Caco-2 (cell line): ENCODE data around the gene C16orf95. TPM values are rescaled to one million over a fixed set of nuclear protein-coding genes. Genes with fewer than 3 reads are reported as not detected.

ENCODE experiments used
- BruUV-seq: library from RNA; stranded (reverse); fragments of 400-500 nt; replicated peaks from 2 replicates; lab custom pipeline; 2021; lab: Mats Ljungman, UMichigan
- CTCF ChIA-PET: fragments of 300-600 bp; sonication (Branson Sonifier 250); formaldehyde crosslinking; loops from one replicate; lab custom pipeline; 2022; ENCODE audit warnings: antibody characterized with exemption; lab: Charles Lee
- POLR2A ChIA-PET: fragments of 300-600 bp; sonication (Branson Sonifier 250); formaldehyde crosslinking; loops from one replicate; lab custom pipeline; 2022; ENCODE audit warnings: antibody characterized with exemption; lab: Charles Lee
- DNase-seq, 2 experiments: peaks; one replicate each; pipeline versions ENCODE4 v3.0.0 to v3.0.0-alpha.2; 2020 to 2022
- H3K27me3 ChIP-seq: replicated peaks from 2 replicates; pipeline ENCODE4 v1.6.0; 2011; ENCODE audit warnings: low read length; ENCODE audit not compliant: control insufficient read depth, insufficient read depth
- H3K36me3 ChIP-seq: 2 replicates; pipeline ENCODE4 v1.5.1; 2011; ENCODE audit warnings: low read length; ENCODE audit not compliant: control insufficient read depth, insufficient read depth
- H3K4me1 ChIP-seq: fragments of 250-450 bp; sonication (Bioruptor Pico); 2 replicates; pipeline ENCODE4 v1.5.1; 2020; ENCODE audit warnings: mild to moderate bottlenecking
- H3K4me3 ChIP-seq: 2 replicates; pipeline ENCODE4 v1.5.1; 2011; ENCODE audit warnings: low read depth, mild to moderate bottlenecking, control low read depth, low read length
- H3K9me3 ChIP-seq: fragments of 250-450 bp; sonication (Bioruptor Pico); 2 replicates; pipeline ENCODE4 v1.5.1; 2020; ENCODE audit warnings: mild to moderate bottlenecking, moderate library complexity
- H3K27ac Mint-ChIP-seq: one replicate; pipeline ENCODE4 v1.8.0; 2022; ENCODE audit warnings: mixed read lengths; ENCODE audit not compliant: unreplicated experiment
- H3K27me3 Mint-ChIP-seq: one replicate; pipeline ENCODE4 v1.8.0; 2022; ENCODE audit warnings: mixed read lengths; ENCODE audit not compliant: insufficient read depth, unreplicated experiment
- H3K36me3 Mint-ChIP-seq: one replicate; pipeline ENCODE4 v1.8.0; 2022; ENCODE audit warnings: mild to moderate bottlenecking, mixed read lengths; ENCODE audit not compliant: insufficient read depth, unreplicated experiment
- H3K4me1 Mint-ChIP-seq: one replicate; pipeline ENCODE4 v1.8.0; 2022; ENCODE audit warnings: low read depth, mixed read lengths; ENCODE audit not compliant: unreplicated experiment
- H3K4me3 Mint-ChIP-seq: one replicate; pipeline ENCODE4 v1.8.0; 2022; ENCODE audit warnings: mild to moderate bottlenecking, moderate library complexity, mixed read lengths; ENCODE audit not compliant: unreplicated experiment
- H3K9me3 Mint-ChIP-seq: one replicate; pipeline ENCODE4 v1.8.0; 2022; ENCODE audit warnings: mixed read lengths; ENCODE audit not compliant: unreplicated experiment
- CTCF ChIP-seq, 2 experiments: fragments of 200-600 bp in 1 of 2; IDR thresholded peaks; 1 replicate in 1 of 2; 2 replicates in 1 of 2; pipeline versions ENCODE4 v1.5.1 to v1.8.0; 2011 to 2022; ENCODE audit warnings: antibody characterized with exemption in 1 of 2, control low read depth in 1 of 2, inconsistent platforms in 1 of 2, low read depth in 1 of 2, low read length in 1 of 2, mild to moderate bottlenecking in 1 of 2, moderate library complexity in 1 of 2; ENCODE audit not compliant: insufficient read depth in 1 of 2, severe bottlenecking in 1 of 2, unreplicated experiment in 1 of 2
- intact Hi-C: fragments of 100-400 bp; cut with micrococcal nuclease; formaldehyde crosslinking; loops from one replicate; pipeline ENCODE4 v1.10.0; 2022; ENCODE audit not compliant: unreplicated experiment
- total RNA-seq: library from RNA; stranded (reverse); gene quantifications from 2 replicates; pipeline ENCODE4 v1.2.3, GENCODE V29; 2022

C16orf95 gene
- total RNA-seq, 1 experiment from 2014 or later = 4.4 TPM

- DNase-seq = no peak
- POLR2A ChIA-PET = no interaction called here
- Mint-ChIP-seq H3K27ac (no peak overlapping the region), H3K36me3 (peaks cover 42% of the 10 kb centered on the region), H3K9me3 (no peaks in the 10 kb centered on the region), H3K4me3 (no peak overlapping the region), H3K27me3 (no peaks in the 10 kb centered on the region), H3K4me1 (peaks cover 6% of the 10 kb centered on the region)
- Histone ChIP-seq H3K27me3 (no peaks in the 10 kb centered on the region), H3K4me1 (peaks cover 11% of the 10 kb centered on the region), H3K9me3 (no peaks in the 10 kb centered on the region), H3K36me3 (peaks cover 2% of the 10 kb centered on the region), H3K4me3 (no peak overlapping the region)
- BruUV-seq = no TSS peak
- intact Hi-C loops = no loop called here
- CTCF ChIA-PET = no interaction called here
- TF ChIP-seq CTCF (IDR thresholded peaks at IDR 0.05; ENCODE audit: insufficient read depth in 1 of 2, low read depth in 1 of 2, low read length in 1 of 2, severe bottlenecking in 1 of 2, unreplicated experiment in 1 of 2) = no peak
These were observed 33.6 kb upstream of the C16orf95 start for GRCh38 chr16:87350681-87351319.

- Mint-ChIP-seq H3K36me3 (peaks cover 42% of the 10 kb centered on the region), H3K4me1 (no peaks in the 10 kb centered on the region), H3K4me3 (no peak overlapping the region), H3K27me3 (no peaks in the 10 kb centered on the region), H3K9me3 (no peaks in the 10 kb centered on the region), H3K27ac (no peak overlapping the region)
- intact Hi-C loops = no loop called here
- Histone ChIP-seq H3K4me1 (peaks cover 3% of the 10 kb centered on the region), H3K36me3 (peaks cover 1% of the 10 kb centered on the region), H3K4me3 (no peak overlapping the region), H3K9me3 (no peaks in the 10 kb centered on the region), H3K27me3 (no peaks in the 10 kb centered on the region)
- CTCF ChIA-PET = no interaction called here
- POLR2A ChIA-PET = no interaction called here
- BruUV-seq = no TSS peak
- TF ChIP-seq CTCF (IDR thresholded peaks at IDR 0.05; ENCODE audit: insufficient read depth in 1 of 2, low read depth in 1 of 2, low read length in 1 of 2, severe bottlenecking in 1 of 2, unreplicated experiment in 1 of 2) = no peak
- DNase-seq = no peak
These were observed 32.8 kb upstream of the C16orf95 start for GRCh38 chr16:87350031-87350430.

- no peak overlapping the region for H3K4me3 ChIP-seq
- peaks cover 1% of the 10 kb centered on the region for H3K36me3 ChIP-seq
- H3K27ac Mint-ChIP-seq = peak overlapping the region; percentile 10
- no TSS peak for BruUV-seq
- H3K4me1 ChIP-seq = no peaks in the 10 kb centered on the region
- no peak for TF ChIP-seq CTCF (IDR thresholded peaks at IDR 0.05; ENCODE audit: insufficient read depth in 1 of 2, low read depth in 1 of 2, low read length in 1 of 2, severe bottlenecking in 1 of 2, unreplicated experiment in 1 of 2)
- H3K4me3 Mint-ChIP-seq = no peak overlapping the region
- no peak for DNase-seq
- H3K27me3 Mint-ChIP-seq = no peaks in the 10 kb centered on the region
- intact Hi-C loops = no loop called here
- ChIA-PET POLR2A (interaction anchor here (0.6 kb wide), 1 partner anchor 32 kb away, joined by 3 read pairs; the partner anchor contains the start of gene C16orf95), CTCF (interaction anchor here (1.0 kb wide), 1 partner anchor 46 kb away, joined by 3 read pairs; no protein-coding TSS in a partner anchor)
- no peaks in the 10 kb centered on the region for H3K4me1 Mint-ChIP-seq
- H3K36me3 Mint-ChIP-seq = peaks cover 48% of the 10 kb centered on the region
- no peaks in the 10 kb centered on the region for H3K27me3 ChIP-seq
- H3K9me3 Mint-ChIP-seq = no peaks in the 10 kb centered on the region
- H3K9me3 ChIP-seq = no peaks in the 10 kb centered on the region
These were observed 31.5 kb upstream of the C16orf95 start for GRCh38 chr16:87348616-87349157.
